Stimulated activated CD4-positive, alpha-beta T cell treated with anti-CD3 and anti-CD28 coated beads, Interleukin-4, amount 100 ng/mL, for 4 hours (primary cell): ENCODE data around the gene KCNMA1.

Source experiments
- DNase-seq, 2 experiments: peaks; one replicate each; pipeline ENCODE4 v3.0.0-alpha.2; 2020

Gene KCNMA1

DNA sequence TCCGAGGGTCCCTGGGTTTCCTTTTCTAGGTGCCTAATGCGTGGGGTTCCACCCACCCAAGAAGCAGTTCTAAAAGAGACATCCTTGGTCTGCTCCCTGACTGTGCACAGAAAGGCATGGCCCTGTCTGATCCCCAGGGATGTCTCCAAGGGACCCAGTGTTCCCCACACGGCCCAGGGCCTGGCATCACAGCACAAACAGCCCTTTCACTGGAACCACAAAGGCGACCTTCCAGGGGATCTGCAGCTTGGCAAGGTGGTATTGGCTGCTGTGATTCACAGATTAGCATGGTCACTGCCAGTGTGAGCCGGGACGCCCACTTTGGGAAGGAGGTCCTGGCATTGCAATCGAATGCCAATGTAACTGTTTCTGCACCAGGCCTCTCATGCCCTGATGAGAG lies 6.4 kb downstream of the KCNMA1 start:
- DNase-seq, result no peak

DNA sequence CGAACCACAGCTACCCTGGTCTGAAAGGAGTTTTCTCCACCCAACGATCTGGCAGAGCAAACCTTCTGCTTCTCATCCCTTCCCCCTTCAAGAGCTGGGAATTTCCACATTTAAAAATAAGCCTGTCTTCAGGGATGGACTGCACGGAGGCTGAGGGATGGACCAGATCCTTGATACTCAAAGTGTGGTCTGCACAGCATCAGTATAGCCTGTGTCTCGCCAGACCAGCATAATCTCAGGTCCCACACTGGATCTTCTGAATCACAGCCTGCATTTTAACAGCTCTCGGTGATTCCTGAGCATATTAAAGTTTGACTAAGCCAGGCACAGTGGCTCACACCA lies 7.1 kb downstream of the KCNMA1 start:
- DNase-seq, result no peak

DNA sequence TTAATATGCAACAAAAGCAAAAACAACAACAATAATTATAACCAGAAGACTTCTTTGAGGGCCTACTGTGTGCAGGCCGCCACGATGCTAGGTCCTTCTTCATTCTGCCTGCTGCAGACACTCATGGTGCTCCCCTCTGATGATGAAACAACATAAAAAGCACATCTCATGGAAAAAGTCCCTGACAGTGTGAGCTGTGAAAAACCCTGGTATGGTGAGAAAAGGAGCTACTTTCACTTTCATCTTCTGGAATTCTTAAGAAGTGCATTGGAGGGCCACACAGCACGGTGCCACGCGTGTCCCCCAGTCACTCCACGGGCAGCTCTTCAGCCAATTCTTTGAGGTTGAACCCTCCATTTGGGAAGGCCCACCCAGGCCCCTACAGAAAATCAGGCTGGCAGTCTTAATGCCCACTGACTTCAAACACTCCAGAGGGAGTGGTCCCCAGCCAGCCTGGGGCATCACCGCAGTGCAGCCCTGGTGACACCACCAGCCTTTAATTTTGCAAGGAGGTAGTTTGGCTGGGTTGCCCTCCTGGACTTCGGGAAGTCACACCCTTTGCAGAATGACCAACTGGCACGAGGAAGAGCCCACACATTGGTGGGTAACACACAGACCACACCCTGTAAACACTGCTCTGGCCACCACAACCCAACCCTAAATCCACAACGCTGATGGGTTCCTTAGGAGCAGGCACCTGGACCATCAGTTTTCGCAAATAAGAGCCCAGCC lies 7.7 kb downstream of the KCNMA1 start:
- DNase-seq, result no peak

DNA sequence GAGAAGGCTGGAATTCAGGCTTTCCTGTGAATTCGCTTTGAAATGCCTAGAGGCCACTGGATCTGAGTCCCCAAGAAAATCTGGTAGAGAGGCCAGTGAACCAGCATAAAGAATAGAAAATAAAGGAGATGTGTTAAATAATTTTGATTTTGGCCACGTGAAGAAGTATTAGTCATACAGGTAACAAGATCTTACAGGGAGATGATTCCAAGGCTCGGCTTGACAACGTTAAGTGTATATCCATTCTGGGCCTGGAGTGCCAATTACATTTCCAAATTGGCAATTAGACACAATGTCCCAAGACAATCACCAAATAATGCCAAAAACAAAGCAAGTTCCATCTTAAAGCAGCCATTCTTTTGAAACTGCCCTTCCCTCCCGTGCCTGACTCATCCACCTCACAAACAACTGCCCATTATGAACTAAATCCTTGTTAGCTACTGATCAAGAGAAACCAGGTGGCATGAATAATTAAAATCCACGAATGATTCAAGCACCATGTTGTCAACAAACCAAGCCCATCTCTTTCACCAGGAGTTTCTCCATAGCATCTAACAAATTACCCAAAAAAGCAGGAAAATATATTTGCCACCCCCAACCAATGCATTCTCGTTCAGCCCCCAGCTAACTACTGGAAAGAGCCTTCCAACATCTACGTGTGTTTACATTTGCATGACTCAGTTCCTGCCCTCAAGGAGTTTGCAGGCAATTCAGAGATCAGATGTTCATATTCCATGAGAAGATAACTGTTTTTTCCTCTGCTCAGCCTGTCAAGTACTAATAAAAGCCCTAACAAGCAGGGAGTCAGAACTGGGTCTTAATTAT lies 8.5 kb downstream of the KCNMA1 start:
- DNase-seq, result no peak

DNA sequence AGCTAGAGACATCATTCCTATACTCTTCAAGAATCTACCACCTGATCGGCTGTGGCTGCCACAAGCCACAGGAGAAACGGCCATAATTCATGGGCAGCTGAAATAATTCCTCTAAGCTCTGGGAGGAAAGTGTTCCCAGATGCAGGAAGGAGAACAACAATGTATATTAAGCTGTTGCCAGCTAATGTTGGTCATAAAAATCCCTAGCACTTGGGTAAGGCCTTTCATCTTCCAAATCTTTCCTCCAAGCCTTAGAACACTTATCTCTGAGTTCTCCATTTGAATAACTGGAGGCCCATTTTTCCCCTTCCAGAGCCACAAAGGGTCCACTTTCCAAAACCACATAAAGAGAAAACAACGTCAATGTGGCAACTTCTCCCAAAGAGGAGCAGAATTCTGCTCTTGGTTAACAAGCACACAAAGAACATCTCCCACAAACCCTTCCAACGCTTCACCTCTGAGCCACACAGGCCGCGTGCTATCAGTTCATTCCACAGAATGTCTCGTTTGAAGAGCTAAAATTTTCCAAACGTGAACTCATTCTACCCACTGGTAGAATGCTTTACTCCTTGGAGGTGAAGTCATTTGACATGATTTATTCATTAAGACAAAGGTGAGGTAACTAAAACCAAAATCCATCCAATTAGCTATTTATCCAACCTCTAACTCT lies 11.2 kb downstream of the KCNMA1 start:
- DNase-seq, result no peak

DNA sequence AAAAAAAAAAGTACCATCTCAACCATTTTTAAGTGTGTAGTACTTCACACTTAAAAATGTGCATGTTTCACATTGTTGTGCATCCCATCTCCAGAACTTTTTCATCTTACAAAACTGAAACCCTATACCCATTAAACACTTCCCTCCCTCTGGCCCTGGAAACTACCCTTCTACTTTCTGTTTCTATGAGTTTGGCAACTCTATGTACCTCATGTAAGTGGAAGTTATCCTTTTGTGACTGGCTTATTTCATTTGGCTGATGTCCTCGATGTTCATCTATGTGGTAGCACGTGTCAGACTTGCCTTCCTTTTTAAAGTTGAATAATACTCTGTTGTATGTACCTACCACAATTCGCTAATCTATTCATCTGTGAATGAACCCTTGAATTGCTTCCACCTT lies 12.2 kb downstream of the KCNMA1 start:
- DNase-seq, result no peak

DNA sequence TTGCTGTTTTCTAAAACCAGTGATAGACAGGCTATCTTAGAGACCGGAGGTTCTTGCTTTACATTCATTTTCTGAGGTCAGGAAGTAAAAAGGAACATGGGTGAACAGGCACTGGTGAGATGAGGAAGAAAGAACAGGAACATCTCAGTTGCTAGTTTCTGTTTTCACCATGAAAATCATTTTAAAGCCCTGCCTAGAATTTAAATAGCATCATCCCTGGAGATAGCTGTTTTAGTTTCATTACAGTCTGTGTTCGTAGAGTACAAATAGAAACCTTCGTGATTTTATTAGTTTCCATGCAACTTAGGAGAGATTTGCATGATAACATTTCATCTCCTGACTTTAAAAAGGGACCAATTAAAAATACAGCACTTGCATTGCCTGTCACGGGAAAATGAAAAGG lies 14.7 kb downstream of the KCNMA1 start:
- DNase-seq, result no peak

DNA sequence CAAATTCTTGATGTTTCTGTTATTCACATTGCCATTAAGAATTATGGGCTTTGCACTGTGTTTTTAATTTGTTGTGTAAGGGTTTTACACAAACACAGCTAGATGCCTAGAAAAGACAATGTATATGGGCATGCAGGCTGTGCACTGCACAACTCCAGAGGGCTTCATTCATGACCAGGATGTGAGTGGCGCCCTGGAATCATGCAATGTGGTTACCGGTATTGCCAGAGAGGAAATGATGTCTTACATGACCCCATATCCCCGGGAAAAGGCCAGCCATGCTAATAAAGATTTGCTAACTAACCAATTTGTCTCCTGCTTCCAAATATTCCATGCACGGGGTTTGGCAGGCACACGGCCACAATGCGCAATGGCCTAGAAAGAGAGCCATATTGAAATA lies 16.9 kb downstream of the KCNMA1 start:
- DNase-seq, result no peak

DNA sequence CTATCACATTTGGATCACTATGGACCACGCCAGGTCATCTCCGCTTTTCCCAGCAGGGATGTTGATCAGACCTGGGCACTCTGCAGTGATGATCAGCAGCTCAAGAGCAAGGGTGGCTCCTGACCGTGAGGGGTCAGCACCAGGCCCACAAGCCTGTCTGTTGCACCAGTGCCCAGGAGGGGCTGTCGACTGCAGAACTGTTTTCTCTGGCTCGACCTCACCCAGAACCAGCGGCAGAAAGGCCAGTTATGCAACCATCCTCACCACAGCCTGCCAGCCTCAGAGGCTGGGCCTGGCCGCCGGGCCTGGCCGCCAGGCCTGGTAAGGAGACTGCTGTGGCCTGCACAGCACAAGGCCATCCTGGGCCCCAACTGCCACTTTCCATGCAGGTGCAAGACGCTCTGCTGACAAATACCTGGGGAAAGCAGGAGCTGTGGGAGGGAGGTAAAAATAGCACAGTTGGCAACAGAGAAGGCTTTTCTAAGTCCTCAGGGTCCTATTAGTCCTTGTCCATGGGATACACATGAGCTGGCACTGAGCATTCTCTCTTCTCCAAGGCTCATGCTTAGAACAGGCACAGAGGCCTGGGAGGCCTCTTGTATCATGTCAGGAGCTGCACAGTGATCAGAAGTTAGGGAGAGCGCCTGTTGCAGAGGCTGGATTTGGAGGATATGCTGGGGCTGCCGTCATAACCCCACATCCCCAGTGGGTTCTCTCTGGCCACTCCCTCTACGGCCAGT lies 17.5 kb downstream of the KCNMA1 start:
- DNase-seq, result no peak

DNA sequence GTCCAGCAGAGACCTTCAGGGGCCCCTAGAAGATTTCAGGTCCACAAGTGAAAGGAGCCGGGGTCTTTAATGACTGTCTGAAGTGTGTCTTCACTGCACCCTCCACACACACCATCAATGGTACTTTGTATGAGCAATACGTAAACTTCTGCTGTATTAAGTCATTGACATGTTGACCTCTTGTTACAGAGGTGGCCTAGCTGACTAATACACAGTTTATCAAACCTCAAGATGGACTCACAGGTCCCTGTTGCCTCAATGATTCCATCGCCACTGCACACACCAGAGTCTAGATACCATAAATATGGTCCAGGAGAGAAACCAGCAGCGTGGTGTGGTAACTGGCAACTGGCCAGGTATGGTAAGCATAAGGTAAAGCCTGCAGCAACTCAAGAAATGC lies 19.5 kb downstream of the KCNMA1 start:
- DNase-seq, result no peak

DNA sequence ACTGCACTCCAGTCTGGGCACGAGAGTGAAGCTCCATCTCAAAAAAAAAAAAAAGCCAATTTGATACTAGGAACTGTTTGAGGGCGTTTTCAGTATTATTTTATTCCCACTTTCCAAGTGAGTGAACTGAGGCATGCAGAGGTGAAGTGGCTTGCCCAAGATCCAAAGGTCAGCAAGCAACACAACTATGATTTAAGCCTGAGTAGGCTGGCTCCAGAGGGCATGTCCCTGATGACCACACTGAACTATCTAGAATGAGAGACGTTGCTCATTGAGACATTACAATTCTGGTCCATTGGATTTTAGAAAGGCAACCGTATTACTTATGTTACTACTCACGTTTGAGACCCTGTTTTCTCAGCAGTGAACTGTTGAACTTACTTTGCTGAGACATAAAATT lies 20.8 kb downstream of the KCNMA1 start:
- no peak for DNase-seq

DNA sequence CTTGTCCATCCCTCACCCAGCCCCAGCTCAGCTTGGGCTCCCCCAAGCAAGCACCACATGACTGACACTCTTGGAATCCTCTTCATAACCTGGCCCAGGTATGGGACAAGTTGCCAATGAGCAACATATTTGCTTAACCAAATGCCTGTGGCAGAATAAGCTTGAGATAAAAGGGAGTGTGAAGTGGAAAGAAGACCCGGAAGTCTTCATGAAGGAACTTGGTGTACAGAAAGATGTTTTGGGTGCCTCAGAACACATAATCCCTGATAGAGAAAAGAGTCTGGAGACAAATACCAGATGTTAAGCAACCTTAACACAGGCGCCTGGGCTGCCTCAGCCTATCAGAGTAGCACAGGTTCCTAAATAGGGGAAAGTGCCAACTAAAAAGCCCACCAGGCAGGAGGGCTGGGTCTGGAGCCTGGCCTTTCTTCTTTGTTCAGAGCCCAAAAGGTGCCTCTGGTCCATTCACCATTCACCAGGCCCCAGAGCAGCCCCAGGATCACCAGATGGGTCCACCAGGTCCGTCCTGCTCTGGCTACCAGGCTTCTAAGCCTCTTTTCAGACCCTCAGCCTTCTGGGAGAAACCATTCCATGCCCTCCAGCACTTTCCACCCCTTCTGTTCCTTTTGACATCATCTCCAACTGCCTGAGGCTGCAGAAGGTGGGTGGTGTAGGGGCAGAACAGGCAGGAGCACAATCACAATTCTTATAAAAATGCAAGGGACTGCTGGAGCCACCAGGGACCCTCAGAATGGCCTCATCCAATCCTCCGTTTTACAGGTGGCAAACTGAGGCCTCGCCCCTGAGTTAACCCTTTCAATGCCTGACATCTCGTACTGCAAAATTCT lies 22.6 kb downstream of the KCNMA1 start:
- DNase-seq, result no peak

DNA sequence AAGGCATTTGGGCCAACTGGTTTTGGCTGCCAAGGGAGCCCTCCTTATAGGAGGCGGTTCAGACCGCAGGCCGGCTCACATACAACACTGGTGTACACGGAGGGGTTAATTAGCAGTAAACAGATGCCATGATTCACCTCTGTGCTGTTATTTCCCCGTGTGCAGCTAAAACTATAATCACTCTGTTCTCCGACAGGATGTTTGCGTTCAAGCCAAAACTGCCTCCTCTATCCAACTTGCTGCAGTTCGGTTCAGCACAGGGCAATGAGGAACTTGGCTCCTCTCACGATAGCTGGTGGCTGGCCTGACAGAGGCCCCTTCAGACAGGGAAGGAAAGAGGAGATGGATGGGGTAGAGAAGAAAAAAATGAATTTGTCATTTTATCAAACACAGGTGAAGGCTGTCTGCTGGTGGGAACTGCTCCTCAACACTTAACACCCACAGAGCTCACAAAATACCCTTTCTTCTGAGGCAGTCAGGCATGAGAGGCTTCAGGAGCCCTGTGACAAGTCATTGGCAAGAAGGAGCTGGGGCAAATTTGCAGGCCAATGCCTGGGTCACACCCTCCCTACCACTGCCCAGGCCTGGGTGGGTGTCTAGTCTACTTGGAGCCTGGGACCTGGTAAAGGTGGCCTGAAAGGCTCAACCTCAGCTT lies 24.0 kb downstream of the KCNMA1 start:
- no peak for DNase-seq

DNA sequence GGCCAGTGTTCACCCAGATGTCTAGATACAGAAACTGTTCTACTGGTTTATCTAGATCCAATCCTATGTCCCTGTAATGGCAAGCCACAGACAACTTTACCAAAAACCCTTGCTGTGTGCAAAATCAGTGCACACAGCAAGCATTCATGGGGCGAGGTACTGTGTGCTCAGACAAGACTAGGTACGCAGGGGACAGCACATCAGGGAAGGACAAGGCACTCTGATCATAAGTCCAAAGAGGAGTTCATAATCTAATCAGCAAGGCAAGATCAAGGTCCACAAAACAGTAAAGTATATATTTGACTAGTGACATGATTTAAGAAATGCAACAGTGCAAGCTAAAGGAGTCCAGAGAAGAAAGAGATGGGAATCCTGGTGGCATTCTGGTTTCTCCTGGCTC lies 25.9 kb downstream of the KCNMA1 start:
- DNase-seq, result no peak

DNA sequence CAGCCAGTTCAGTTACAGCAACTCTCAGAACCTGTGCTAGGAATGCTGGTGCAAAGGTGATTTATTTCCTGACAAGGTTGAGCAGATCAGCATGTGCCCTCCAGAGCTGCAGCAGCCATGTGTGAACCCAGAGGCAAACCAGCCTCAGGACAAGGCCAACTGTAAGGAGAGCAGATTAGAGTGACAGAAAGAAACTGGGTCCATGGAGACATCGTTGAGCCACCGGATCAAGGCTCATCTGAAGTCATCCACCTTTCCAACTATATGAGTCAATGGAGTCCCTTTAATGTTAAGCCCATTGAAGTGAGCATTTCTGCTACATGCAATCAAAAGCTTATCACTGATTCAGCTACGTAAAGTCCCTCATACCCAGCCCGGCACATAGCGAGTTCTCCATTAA lies 26.4 kb downstream of the KCNMA1 start:
- DNase-seq, result no peak

DNA sequence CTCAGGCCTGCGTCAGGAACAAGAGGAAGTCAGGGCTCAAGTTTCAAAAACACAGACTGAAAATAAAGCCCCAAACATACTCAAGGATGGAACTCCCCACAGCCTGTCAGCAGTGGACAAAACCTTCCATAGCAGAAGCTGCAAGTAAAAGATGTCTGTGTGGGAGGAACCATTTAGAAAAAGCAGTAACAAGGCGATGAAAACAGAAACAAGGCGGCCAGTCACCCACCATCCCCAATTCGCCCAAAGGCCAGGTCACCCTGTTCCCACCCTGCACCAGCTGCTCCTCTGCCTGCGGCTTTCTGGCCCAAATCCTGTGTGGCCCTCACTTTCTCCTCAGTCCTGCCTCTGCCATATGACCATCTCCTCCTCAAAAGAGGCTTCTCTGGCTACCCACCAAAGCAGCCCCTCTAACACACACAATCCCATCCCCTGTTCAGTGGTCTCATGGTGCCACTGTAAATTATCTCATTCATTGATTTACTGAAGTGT lies 27.8 kb downstream of the KCNMA1 start:
- no peak for DNase-seq

DNA sequence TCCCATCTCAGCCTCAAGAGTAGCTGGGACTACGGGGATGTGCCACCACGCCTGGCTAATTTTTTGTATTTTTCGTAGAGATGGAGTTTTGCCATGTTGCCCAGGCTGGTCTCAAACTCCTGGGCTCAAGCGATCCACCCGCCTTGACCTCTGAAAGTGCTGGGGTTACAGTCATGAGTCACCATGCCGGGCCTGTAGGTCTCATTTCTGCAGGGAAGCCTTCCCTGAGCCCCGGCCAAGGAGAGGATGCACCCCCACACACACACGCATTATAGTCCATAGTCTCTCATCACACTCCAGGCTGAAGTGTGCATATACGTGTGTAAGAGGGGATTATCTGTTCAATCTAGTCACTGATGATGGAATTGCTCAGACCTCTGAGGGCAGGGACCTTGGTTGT lies 29.3 kb downstream of the KCNMA1 start:
- no peak for DNase-seq

DNA sequence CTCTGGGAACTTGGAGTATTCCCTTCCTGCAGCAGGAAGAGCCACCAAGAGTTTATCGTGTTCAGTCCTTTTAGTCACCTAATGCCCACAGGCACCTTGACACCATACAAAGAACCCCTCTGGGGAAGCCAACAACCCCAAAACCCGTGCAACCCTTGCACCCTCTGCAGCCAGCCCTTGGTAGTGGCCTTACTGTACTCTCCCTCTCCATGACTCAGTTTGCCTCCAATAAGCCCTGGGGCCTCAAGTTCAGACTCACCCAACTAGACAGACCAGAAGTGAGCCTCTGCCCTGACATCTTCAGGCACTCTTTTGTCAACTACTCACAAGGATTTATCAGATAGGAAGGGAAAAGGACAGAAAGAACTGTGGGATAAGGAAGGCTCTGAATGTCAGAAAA lies 30.9 kb downstream of the KCNMA1 start:
- no peak for DNase-seq

DNA sequence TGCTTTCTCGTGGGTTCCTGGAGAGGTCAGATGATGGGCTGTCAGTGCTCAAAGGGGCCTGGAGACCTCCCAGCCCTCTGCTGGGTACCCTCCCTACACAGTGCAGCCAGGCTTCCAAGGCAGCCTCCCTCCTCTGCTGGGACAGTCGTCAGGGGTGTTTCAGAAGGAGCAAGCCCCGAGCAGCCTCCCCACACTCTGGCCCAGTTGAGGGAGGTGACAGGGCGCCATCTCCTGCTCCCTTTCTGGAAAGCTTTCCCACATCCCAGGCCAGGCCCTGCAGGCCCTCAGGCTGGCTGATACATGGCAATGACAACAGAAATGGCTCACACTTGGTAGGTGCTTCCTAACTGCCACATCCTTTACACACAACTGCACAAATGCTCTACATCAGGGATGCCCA lies 32.1 kb downstream of the KCNMA1 start:
- no peak for DNase-seq

DNA sequence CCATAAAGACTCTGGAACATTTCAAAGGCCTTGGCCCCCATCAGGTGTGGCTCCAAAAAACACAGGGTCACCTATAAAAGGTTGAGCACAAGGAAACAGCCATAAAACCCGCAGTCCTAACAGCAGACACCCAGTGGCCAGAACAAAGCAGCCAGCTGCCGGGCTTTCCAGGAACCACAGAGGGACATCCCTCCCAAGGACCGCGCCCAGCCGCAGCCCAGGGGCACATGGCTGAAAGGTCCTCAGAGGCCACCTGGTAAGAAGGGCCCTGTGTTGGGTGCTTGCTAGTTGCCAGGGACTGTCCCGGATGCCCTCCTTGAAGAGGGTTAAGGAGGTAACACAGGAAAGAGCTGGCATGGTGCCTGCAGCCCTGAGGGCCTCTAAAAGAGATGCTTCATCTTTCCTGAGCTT lies 32.7 kb downstream of the KCNMA1 start:
- no peak for DNase-seq

DNA sequence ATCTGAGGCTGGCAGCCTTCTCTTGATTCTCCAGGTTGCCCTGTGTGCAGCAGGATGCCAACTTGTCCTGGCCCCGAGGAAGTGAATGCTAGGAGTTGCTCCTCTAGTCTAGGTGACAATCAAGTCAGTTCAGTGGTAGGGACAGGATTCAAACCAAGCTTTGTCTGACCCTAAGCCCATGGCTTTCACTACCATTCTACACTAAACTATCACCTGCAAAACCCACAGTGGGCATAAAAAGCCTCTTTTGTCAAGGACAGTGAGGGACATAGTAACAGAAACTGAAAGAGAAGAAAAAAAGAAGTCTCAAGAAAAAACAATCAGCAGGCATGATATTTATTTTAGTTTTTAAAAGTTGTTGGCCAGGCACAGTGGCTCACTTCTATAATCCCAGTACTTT lies 33.5 kb downstream of the KCNMA1 start:
- DNase-seq, result no peak

DNA sequence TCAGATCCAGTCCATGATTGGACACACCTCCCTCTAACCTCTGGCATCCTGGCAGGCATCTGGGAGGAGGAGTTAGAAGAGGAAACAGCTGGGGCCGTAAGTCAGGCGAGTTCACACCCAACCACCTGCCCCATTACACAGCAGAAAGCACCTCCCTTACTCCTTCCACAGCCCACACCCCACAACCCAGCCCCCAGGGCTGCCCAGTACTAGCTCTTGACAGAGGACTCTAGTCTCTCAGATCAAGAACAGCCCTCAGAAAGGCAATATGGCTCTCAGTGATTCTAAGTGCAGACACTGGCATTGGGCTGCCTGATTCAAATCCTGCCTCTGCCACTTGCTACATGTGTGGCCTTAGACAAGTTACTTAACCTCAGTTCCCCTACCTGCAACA lies 34.1 kb downstream of the KCNMA1 start:
- DNase-seq, result no peak
